HG02588 (cell line): Measurements from ENCODE around the gene YPEL2.

Source experiments
- ATAC-seq: cut with Tn5 transposase; IDR thresholded peaks from one replicate; pipeline ENCODE4 v1.9.1; 2021; ENCODE audit warnings: mild to moderate bottlenecking, moderate library complexity; ENCODE audit not compliant: unreplicated experiment

Gene YPEL2

GRCh38 chr17:59329176-59330052 is 2.0 kb upstream of the YPEL2 start:
- no peak for ATAC-seq

- ATAC-seq, result no peak
Observed at GRCh38 chr17:59330053-59330942, 1.2 kb upstream of the YPEL2 start.

DNA sequence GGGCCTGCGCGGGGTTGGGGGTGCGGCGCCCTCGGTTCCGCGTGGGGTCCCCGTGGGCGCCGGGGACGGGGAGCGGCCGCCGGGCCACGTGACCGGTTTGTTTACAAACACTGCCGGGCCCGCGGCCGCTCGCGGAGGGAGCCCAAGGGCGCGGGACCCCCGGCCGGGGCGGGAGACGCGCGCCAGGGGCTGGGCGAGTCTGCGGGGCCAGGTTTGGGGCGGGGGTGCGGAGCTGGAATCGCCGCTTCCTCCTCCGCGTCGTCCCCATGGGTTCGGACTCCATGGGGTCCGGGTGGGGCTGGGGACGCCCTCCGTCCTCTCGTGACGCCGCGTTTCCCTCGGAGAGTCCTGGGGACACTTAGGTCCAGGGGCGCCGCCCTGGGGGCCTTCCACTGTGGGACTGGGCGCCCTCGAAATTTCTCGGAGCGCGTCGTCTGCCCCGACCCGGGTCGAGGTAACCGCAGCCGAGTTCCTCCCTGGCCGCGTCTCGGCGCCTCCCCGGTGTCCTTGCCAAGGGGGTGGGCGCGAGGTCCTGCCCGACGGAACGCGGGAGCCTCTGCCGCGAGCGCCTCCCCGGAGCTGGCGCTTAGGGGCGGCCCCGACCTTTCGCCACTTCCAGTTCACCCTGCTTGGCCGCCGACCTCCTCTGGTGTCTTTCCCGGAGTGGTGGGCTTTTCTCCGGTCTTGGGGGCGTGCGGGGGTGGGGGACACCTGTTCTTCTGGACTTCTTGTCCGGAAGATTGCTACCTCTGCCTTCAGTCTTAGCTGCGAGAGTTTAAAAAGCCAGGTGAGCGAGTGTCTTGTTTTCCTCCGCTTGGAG is 684 bp downstream of the YPEL2 start:
- no peak for ATAC-seq

DNA sequence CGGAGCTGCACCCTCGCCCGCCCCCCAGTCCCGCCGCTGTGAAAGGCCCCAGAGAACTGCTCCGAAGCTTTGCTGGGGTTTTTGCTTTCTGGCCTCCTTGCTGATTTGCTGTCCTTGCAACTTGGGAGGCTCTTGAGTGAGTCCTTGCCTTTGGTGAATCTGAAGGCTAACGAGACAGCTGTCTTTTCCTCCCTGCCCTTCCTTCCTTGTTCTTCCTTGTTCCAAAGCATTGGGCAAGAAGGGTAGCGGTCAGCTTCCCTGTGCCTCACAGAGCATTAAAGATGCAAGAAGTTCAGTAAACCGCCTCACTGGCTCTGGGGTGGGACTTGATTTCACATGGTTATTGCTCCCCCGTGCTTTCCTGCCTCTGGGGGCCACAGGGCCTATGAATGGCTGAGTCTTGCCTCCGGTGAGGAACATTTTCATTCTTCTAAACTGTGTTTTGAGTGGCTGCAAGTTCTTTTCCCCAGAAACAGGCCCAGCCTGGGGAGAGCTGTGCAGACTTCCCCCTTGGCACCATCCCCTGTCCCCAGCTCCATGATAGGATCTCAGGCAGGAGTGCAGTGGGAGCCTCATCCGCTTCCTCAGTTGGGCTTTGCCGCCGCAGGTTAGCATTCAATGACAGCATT is 1.4 kb downstream of the YPEL2 start:
- ATAC-seq, result no peak

- no peak for ATAC-seq
Observed at GRCh38 chr17:59333836-59334235, 2.4 kb downstream of the YPEL2 start.

DNA sequence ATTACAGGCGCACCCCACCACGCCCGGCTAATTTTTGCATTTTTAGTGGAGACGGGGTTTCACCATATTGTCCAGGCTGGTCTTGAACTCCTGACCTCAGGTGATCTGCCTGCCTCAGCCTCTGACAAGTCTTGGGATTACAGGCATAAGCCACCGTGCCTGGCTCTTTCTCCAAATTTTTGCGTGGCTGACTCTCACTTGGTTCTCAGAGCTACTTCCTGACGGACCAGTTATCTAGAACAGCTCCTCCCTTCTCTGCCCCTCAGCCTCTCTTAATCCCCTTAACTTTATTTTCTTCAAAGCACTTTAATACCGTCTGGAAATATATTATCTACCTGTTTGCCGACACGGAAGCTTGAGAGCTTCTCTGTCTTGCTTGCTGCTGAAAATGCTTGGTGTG is 4.2 kb downstream of the YPEL2 start:
- ATAC-seq, result no peak

- no peak for ATAC-seq
Observed at GRCh38 chr17:59337741-59338299, 6.4 kb downstream of the YPEL2 start.

DNA sequence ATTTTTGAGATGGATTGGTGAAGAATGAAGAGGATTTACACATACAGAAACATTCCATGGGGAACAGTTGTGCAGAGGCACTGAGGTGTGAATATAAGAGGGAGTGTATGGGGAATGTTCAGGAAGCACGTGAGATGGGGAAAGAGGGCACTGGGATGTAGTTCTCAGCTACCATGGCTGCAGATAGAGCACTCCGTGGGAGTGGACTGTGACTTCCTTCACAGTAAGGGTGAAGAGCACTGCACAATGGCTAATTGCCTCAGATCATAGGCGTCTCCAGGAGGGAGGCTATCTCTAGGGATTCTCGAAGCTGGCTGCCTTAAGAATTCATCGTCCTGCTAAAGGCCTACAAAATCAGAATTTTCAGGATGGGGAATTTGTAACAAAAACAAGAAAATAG is 7.0 kb downstream of the YPEL2 start:
- ATAC-seq, result no peak

DNA sequence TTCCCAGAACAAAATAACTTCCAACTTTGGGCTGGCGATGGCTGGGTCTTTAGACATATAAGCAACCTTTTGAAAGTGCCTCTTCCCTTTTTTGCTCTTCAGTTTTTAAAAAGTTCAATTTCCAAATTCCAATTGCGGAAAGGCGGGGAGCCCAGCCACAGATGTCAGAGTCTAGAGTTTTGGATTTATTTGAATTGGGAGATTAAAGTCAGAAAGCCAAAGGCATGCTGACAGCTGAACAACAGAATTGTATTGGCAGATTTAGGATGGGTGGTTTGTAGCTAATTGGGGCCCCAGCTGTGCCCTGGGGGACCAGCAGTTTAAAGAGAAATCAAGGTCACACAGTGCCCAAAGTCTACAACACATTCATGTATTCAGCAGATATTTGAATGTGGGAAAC is 10.5 kb downstream of the YPEL2 start:
- ATAC-seq, result no peak

DNA sequence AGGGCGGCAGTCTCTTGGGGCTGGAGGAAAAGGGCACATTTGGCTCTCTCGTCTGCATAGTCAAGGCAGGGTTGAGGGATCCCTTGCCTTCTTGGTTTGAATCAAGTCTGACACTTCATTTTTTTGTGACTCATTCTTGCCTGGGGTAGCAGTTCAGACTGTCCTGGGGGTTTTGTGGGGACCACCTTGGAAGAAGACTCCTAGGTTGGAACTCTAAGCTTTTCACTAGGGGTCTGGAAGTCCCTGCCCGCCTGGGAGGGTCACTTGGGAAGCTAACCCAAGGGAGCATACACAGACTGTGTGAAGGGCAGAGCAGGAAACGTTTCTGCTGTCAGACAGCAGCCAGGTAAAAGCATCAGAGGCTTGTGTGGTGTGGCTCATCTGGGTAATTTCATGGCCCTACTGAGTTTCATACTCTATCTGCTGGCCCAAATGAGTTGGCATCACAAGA is 11.3 kb downstream of the YPEL2 start:
- no peak for ATAC-seq

DNA sequence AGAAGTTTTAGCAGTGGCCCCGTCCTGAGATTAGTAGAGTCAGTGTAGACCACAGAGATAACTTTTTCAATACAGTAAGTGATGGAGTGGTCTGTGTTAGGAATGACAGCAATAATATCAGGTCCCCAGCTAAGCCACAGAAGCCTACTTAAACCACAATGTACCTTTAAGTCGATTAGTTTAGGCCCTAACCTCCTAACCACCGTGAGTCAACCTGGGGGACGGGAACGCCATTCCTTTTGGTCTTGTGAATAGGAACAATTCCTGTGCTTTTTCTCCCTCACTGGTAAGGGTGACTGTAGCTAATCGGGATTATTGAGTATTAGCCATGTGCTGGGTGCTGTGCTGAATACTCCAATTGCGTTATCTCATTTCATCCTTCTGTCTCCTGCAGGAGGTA is 14.0 kb downstream of the YPEL2 start:
- no peak for ATAC-seq

DNA sequence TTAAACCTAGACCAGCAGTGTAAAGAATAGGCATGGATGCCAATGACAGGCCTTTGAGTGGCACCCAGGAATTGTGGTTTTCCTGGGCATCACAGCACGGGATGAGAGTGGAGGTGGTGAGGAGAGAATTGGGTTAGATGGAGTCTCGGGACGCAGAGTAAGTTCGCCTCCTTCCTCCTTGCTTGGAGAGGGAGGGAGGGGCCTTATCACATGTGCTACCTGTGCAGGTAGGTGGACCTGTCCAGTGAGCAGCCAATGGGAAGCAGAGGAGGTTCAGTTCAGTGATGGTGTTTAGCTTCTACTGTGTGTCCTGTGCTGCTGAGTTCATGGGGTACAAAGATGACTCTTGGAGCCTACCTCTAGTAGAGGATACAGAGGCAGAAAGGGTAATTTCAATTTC is 14.9 kb downstream of the YPEL2 start:
- ATAC-seq, result no peak

DNA sequence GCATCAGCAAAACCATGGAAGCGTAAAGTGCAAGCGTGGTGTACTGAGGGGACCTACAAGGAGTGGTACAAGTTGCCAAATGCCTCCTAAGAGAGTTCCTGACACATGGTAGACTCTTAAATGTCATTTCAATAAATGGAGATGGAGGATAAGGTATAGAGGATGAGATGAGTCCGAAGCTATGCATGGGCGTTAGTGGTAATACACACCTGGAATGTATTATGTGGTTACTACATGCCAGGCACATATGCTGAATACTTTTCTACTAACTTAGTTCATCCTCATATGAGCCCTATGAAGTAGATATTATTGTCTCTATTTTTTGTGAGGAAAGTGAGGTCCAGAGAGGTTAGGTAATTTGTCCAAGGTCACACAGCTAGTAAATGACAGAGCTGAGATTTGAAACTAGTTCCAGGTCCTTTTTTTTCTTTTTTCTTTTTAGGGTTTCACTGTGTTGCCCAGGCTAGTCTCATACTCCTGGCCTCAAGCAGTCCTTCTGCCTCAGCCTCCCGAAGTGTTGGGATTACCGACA is 15.5 kb downstream of the YPEL2 start:
- ATAC-seq, result no peak

- no peak for ATAC-seq
Observed at GRCh38 chr17:59347975-59348391, 16.5 kb downstream of the YPEL2 start.

DNA sequence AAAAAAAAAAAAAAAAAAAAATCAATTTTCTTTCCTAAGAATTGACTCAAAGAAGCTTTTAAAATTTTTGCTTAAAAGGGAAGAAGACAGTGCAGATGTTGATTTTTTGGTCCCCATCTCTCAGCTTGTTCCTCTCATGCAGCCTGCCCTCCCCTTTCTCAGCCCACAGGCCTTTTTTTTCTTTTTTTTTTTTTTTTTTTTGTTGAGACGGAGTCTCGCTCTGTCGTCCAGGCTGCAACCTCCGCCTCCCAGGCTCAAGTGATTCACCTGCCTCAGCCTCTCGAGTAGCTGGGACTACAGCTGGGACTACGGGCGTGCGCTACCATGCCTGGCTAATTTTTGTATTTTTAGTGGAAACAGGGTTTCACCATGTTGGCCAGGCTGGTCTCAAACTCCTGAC is 17.7 kb downstream of the YPEL2 start:
- no peak for ATAC-seq

DNA sequence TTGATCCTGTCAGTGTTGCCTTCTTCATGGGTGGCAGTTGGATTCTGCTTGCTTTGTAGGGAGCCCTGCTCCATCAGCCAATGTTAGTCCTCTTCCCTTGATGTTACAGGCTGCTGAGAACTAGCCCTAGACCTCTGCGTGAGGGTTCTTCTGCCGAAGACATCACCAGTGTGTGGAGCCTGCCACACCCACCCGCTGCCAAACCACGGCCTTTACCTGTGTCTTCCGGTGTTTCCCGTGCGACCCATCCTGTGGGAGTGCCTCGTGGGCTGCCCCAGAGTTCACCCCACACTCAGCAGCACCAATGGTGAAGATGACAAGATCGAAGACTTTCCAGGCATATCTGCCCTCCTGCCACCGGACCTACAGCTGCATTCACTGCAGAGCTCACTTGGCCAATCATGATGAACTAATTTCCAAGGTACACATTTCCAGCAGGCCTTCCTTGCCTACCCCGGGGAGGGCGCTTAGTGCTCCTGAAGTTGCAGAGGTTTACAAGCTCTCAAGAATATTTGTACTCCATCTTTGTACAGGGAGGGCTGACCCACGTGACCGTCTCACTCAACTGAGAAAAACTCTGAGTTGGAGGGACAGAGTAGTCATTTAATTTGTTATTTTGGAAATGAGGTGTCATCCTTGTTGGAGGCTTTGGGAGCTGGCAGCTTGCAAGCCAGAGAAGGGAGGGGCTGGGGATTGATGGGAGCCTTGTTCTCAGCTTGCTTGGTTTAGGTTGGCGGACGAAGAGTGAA is 21.8 kb downstream of the YPEL2 start:
- ATAC-seq, result no peak

DNA sequence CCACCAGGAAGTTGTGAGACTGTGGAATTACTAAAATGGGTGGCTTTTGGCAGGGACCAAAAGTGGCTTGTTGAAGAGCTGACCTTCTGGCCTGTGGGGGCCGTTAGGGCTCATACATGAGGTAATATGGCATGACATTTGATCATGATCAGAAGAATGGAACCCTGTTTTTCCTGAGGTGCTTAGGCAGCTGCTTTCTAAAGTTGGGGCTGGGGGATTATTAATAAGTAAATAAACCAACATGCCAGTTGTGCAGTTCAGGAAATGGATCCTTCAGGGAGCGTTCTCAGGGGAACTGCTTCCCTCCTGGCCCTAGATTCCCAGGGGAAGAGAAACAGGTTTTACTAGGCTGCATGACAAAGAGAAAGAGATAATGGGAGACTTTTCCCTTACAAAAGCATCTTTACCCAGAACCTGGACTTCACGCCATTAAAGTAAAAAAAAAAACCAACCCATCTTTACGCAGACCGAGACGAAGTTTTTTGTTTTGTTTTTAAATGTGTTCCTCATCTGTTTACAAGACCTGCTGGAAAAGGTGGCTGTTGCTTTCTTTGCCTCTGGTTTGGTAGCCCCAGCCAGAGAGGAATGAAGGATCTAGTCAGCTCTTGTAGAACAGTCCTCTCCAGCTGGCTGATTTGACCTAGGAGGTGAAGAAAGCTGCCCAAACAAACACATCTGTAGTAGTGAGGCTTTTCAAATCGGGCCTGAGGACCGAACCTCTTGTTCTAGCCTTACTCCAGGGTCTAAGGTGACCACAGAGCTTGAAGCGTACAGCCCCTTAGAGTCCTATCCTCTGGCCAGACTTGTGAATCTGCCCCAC is 22.7 kb downstream of the YPEL2 start:
- ATAC-seq, result no peak

DNA sequence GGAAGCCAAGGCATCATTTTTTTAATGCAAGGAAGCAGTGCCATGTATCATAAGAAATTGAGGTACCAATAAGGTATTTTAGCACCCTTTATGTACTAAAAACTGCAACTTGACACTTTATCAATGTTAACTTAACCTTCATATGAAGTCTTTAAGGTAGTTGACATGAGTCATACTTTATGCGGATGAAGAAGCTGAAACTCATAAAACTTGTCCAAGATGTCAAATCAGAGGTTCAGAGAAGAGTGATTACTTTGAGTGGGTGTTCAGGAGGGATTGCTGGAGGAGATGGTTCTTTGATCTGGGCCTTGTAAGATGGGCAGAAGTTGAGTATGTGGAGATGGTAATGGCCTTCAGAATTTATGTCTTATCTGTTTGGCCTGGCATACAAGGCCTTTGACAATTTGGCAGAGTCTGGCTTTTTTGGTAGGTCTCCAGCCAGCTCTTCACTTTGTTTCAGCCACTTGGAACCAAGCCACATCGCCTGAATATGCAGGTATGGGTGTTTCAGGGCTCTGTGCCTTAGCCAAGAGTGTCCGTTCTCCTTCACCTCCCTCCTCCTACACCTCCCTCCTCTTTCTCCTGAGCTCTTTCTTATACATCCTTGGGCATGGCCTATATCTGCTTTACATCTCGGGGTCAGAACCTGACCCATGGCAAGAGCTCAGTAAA is 23.7 kb downstream of the YPEL2 start:
- ATAC-seq, result no peak
